Lower leg skin (tissue), 3 donors: Measurements from ENCODE around the gene MRPL18.

Experiments
- POLR2A ChIP-seq, 2 donors: fragments of 450-650 bp; IDR thresholded peaks; one replicate each; pipeline ENCODE4 v1.6.1; 2016 to 2017; ENCODE audit warnings: antibody characterized with exemption in 2 of 2, mild to moderate bottlenecking in 1 of 2, moderate library complexity in 1 of 2
- TF ChIP-seq, protein P1 (sequence below), 3 donors: fragments of 450-650 bp; IDR thresholded peaks; one replicate each; pipeline ENCODE4 v1.5.1; 2016; ENCODE audit warnings: antibody characterized with exemption in 3 of 3, mild to moderate bottlenecking in 3 of 3, moderate library complexity in 2 of 3

DNA sequence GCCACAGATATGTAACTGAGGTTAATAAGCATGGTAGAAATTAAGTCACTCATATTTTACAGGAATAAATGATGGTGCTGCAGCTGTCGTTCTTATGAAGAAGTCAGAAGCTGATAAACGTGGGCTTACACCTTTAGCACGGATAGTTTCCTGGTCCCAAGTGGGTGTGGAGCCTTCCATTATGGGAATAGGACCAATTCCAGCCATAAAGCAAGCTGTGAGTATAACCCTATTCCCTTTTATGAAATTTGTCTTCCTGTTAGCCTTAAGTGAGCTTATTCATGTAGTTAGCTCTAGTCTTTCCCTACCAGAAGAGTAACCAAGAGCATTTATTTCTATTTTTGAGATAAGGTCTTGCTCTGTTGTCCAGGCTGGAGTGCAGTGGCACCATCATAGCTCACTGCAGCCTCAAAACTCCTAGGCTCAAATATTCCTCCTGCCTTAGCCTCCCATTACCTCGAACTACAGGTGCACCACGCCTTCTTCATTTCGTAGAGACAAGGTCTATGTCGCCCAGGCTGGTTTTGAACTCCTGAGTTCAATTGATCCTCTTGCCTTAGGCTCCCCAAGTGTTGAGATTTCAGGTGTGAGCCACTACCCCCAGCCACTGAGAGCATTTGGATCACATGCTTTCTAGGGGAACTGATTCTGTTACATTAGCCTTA lies 12.9 kb upstream of the MRPL18 start:
- TF ChIP-seq, protein P1, sequence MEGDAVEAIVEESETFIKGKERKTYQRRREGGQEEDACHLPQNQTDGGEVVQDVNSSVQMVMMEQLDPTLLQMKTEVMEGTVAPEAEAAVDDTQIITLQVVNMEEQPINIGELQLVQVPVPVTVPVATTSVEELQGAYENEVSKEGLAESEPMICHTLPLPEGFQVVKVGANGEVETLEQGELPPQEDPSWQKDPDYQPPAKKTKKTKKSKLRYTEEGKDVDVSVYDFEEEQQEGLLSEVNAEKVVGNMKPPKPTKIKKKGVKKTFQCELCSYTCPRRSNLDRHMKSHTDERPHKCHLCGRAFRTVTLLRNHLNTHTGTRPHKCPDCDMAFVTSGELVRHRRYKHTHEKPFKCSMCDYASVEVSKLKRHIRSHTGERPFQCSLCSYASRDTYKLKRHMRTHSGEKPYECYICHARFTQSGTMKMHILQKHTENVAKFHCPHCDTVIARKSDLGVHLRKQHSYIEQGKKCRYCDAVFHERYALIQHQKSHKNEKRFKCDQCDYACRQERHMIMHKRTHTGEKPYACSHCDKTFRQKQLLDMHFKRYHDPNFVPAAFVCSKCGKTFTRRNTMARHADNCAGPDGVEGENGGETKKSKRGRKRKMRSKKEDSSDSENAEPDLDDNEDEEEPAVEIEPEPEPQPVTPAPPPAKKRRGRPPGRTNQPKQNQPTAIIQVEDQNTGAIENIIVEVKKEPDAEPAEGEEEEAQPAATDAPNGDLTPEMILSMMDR (IDR thresholded peaks at IDR 0.05) = no peak
- TF ChIP-seq POLR2A (IDR thresholded peaks at IDR 0.05) = no peak
